ENCODE results near the gene TOLLIP.

TOLLIP gene

DNA sequence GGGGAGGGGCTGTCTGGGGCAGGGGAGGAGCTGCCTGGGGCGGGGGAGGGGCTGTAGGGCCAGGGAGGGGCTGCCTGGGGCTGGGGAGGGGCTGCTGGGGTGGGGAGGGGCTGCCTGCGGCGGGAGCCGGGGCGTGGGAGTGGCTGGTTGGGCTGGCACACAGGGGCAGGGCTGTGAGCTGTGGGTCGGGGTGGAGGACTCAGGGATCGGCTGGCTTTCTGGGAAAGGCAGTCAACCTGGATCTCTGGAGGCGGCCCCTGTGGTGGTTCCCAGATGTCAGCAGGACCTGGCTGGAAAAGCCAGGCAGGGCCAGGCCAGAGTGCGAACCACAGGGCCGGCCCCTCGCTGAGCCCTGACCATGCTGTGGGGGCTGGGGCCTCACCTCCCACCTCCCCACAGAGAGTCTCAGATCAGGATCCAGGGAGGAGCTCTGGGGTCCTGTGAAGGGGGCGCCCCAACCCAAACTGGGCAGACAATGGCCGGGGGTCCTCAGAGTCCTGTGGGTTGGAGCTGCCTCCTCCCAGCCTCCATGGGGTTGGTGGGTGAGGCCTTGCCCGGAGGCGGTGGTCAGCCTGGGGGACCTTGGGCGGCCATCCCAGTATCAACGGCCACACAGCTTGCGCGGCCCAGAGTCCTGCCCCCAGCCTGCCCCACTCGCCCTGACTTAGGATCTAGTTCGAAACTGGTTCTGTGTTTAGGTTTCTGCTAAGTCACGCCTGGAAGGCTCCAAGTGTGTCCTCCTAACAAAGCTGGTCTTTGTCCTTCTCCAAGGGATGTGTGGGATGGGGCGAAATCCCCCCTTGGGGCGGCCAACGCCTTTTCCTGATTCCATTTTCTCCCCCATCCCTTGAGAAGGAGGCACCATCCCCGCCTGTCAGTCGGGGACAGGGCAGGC is 84.7 kb downstream of the TOLLIP start:
- in situ Hi-C loops (cut with HindIII; ENCODE audit: low sequenced_read_pairs): loop anchor here (25.0 kb wide), 1 partner anchor 162 kb away; the partner anchor contains the start of gene MUC2
